ENCODE measurements around the gene PLXDC2.

The PLXDC2 gene

GRCh38 chr10:20313665-20314064, 497.4 kb downstream of the PLXDC2 start:
- Histone ChIP-seq H3K4me3 (ENCODE audit: low read depth in 1 of 2, low read length in 2 of 2) (no peak overlapping the region), H3K4me1 (ENCODE audit: insufficient read depth, low read length) (no peaks in the 10 kb centered on the region), H3K27me3 (ENCODE audit: insufficient read depth, low read length, poor library complexity) (no peaks in the 10 kb centered on the region), H3K9ac (ENCODE audit: low read depth, low read length) (no peak overlapping the region), H3K27ac (ENCODE audit: low read length) (no peak overlapping the region), H3K9me3 (ENCODE audit: insufficient read depth, low read length, severe bottlenecking) (peaks cover 5% of the 10 kb centered on the region), H3K79me2 (ENCODE audit: insufficient read depth, low read length) (no peaks in the 10 kb centered on the region), H3K36me3 (ENCODE audit: insufficient read depth, low read length) (no peaks in the 10 kb centered on the region), H3K4me2 (ENCODE audit: insufficient read depth, low read length) (no peak overlapping the region), H2AFZ (ENCODE audit: low read depth, low read length) (no peak overlapping the region), H4K20me1 (ENCODE audit: insufficient read depth, low read length) (no peaks in the 10 kb centered on the region)
- no peak for DNase-seq
- no peak for ATAC-seq (ENCODE audit: insufficient read depth, low read depth)
- TF ChIP-seq CTCF (IDR thresholded peaks at IDR 0.05; ENCODE audit: borderline replicate concordance, extremely low read depth, low read length, poor library complexity, severe bottlenecking) (no peak), EZH2 (IDR thresholded peaks at IDR 0.05; ENCODE audit: borderline replicate concordance, low read depth, low read length, severe bottlenecking) (no peak)

GRCh38 chr10:20314431-20314830, 498.2 kb downstream of the PLXDC2 start:
- TF ChIP-seq CTCF (IDR thresholded peaks at IDR 0.05; ENCODE audit: borderline replicate concordance, extremely low read depth, low read length, poor library complexity, severe bottlenecking) (no peak), EZH2 (IDR thresholded peaks at IDR 0.05; ENCODE audit: borderline replicate concordance, low read depth, low read length, severe bottlenecking) (no peak)
- ATAC-seq (ENCODE audit: insufficient read depth, low read depth): no peak

GRCh38 chr10:20327954-20328353, 511.7 kb downstream of the PLXDC2 start:
- Histone ChIP-seq H3K79me2 (ENCODE audit: insufficient read depth, low read length) (no peaks in the 10 kb centered on the region), H2AFZ (ENCODE audit: low read depth, low read length) (no peak overlapping the region), H3K4me1 (ENCODE audit: insufficient read depth, low read length) (no peaks in the 10 kb centered on the region), H3K27ac (ENCODE audit: low read length) (no peak overlapping the region), H4K20me1 (ENCODE audit: insufficient read depth, low read length) (no peaks in the 10 kb centered on the region), H3K4me2 (ENCODE audit: insufficient read depth, low read length) (no peak overlapping the region), H3K4me3 (ENCODE audit: low read depth in 1 of 2, low read length in 2 of 2) (no peak overlapping the region), H3K36me3 (ENCODE audit: insufficient read depth, low read length) (no peaks in the 10 kb centered on the region), H3K27me3 (ENCODE audit: insufficient read depth, low read length, poor library complexity) (no peaks in the 10 kb centered on the region), H3K9me3 (ENCODE audit: insufficient read depth, low read length, severe bottlenecking) (no peaks in the 10 kb centered on the region), H3K9ac (ENCODE audit: low read depth, low read length) (no peak overlapping the region)
- ATAC-seq (ENCODE audit: insufficient read depth, low read depth) (no peak), DNase-seq (no peak)
- no peak for TF ChIP-seq EZH2 (IDR thresholded peaks at IDR 0.05; ENCODE audit: borderline replicate concordance, low read depth, low read length, severe bottlenecking)
- no peak for TF ChIP-seq CTCF (IDR thresholded peaks at IDR 0.05; ENCODE audit: borderline replicate concordance, extremely low read depth, low read length, poor library complexity, severe bottlenecking)

More at GRCh38 chr10:20314431-20314830, 498.2 kb downstream of the PLXDC2 start:
- Histone ChIP-seq H3K9ac (ENCODE audit: low read depth, low read length) (no peak overlapping the region), H3K9me3 (ENCODE audit: insufficient read depth, low read length, severe bottlenecking) (peaks cover 5% of the 10 kb centered on the region), H4K20me1 (ENCODE audit: insufficient read depth, low read length) (no peaks in the 10 kb centered on the region), H2AFZ (ENCODE audit: low read depth, low read length) (no peak overlapping the region), H3K4me2 (ENCODE audit: insufficient read depth, low read length) (no peak overlapping the region), H3K27ac (ENCODE audit: low read length) (no peak overlapping the region), H3K36me3 (ENCODE audit: insufficient read depth, low read length) (no peaks in the 10 kb centered on the region), H3K4me3 (ENCODE audit: low read depth in 1 of 2, low read length in 2 of 2) (no peak overlapping the region), H3K4me1 (ENCODE audit: insufficient read depth, low read length) (no peaks in the 10 kb centered on the region), H3K27me3 (ENCODE audit: insufficient read depth, low read length, poor library complexity) (no peaks in the 10 kb centered on the region), H3K79me2 (ENCODE audit: insufficient read depth, low read length) (no peaks in the 10 kb centered on the region)
- no peak for DNase-seq

- Histone ChIP-seq H3K4me1 (ENCODE audit: insufficient read depth, low read length) (no peaks in the 10 kb centered on the region), H3K79me2 (ENCODE audit: insufficient read depth, low read length) (no peaks in the 10 kb centered on the region), H3K9ac (ENCODE audit: low read depth, low read length) (no peak overlapping the region), H3K27ac (ENCODE audit: low read length) (no peak overlapping the region), H3K4me3 (ENCODE audit: low read depth in 1 of 2, low read length in 2 of 2) (no peak overlapping the region), H4K20me1 (ENCODE audit: insufficient read depth, low read length) (no peaks in the 10 kb centered on the region), H3K9me3 (ENCODE audit: insufficient read depth, low read length, severe bottlenecking) (no peaks in the 10 kb centered on the region), H3K36me3 (ENCODE audit: insufficient read depth, low read length) (no peaks in the 10 kb centered on the region), H3K4me2 (ENCODE audit: insufficient read depth, low read length) (no peak overlapping the region), H3K27me3 (ENCODE audit: insufficient read depth, low read length, poor library complexity) (no peaks in the 10 kb centered on the region), H2AFZ (ENCODE audit: low read depth, low read length) (no peak overlapping the region)
- DNase-seq: no peak
- no peak for TF ChIP-seq CTCF (IDR thresholded peaks at IDR 0.05; ENCODE audit: borderline replicate concordance, extremely low read depth, low read length, poor library complexity, severe bottlenecking)
- TF ChIP-seq EZH2 (IDR thresholded peaks at IDR 0.05; ENCODE audit: borderline replicate concordance, low read depth, low read length, severe bottlenecking): no peak
- no peak for ATAC-seq (ENCODE audit: insufficient read depth, low read depth)
Observed at GRCh38 chr10:20330246-20330645, 514.0 kb downstream of the PLXDC2 start.

Data from DND-41 (cell line).